GM18519 (cell line): Measurements from ENCODE around the gene FADS6.

Experiments
- ATAC-seq: cut with Tn5 transposase; IDR thresholded peaks from one replicate; pipeline ENCODE4 v1.9.1; 2021; ENCODE audit warnings: mild to moderate bottlenecking, moderate library complexity; ENCODE audit not compliant: unreplicated experiment, low FRiP score

The FADS6 gene, protein sequence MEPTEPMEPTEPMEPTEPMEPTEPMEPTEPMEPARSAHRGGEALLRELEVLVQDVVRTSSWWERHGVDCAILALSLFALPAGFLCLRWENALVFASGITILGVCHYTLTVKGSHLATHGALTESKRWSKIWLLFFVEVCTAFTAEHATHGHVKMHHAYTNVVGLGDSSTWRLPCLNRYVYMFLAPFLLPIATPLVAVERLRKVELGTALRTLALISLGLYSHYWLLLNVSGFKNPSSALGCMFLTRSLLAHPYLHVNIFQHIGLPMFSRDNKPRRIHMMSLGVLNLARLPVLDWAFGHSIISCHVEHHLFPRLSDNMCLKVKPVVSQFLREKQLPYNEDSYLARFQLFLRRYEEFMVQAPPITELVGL

DNA sequence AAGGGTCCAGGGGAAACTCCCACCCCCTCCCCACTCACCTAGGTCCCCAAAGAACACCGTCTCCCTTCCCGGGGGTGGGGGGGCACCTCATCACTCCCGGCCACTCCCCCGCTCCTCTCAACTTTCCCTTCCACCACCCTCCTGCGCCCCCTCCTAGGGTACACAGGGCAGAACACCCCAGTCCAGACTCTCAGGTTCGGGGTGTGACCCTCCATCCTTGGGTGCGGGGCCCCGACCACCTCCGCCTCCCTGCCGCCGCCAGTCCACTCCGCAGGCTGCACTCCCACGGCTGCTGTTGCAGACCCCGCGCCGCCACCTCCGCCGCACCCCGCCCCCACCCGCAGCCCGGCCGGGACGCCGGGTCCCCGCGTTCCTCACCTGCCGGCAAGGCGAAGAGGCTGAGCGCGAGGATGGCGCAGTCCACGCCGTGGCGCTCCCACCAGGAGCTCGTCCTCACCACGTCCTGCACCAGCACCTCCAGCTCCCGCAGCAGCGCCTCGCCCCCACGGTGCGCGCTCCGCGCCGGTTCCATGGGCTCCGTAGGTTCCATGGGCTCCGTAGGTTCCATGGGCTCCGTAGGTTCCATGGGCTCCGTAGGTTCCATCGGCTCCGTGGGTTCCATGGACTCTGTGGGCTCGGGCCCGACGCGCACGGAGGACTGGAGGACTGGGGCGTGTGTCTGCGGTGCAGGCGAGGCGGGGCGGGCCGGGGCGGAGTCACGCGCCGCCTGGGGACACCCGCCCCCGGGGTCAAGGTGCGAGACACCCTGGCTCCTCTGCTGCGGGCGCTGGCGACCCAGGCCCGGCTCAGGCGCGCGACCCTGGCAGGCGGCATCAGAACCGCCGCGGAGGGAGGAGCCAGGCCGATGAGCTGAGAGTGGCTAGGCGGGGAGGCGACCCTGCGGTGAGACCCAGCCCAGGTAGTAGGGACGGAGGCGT is at the start of gene FADS6:
Gene FADS6, minus strand, starts transcription at position 660 of the 938 bp plus-strand sequence. Its CDS starts 38 bp downstream, at position 622.
- ATAC-seq: no peak

DNA sequence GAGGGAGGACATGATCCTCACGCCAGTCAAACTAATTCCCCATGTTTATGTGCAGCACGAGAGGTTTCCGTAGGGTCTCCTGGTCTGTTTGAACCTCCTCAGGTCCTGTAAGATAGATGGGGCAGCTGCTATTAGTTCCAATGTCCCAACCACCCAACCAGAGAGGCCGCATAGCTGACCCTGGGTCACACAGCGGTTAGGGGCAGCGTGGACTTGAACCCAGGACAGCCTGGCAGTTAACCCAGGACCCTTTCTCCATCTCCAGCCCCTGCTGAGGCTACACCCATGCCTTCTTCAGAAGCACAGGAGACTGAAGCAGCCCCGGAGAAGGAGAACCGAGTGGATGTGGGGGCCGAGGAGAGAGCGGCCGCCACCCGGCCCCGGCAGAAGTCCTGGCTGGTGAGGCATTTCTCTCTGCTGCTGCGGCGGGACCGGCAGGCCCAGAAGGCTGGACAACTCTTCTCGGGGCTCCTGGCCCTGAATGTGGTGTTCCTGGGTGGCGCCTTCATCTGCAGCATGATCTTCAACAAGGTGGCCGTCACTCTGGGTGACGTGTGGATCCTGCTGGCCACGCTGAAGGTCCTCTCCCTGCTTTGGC is 47.8 kb upstream of the FADS6 start:
- no peak for ATAC-seq

DNA sequence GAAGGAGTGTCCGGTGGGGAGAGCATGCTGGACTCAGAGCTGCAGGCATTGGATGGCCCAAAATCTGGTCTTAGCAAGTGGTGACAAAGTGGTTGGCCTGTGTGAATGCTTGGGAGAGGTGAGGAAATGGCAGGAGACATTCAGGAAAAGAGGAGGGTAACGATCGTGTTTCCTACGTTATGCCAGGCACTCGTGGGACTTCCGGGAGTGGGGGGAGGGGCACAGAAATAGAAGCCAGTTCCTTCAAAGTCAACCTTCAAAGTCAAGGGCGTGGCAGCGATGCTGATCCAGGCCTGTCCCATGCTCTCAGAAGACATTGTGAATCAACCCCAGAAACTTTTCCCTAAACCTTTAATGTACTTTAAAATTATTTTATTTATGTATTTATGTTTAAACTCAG is 46.1 kb upstream of the FADS6 start:
- no peak for ATAC-seq

DNA sequence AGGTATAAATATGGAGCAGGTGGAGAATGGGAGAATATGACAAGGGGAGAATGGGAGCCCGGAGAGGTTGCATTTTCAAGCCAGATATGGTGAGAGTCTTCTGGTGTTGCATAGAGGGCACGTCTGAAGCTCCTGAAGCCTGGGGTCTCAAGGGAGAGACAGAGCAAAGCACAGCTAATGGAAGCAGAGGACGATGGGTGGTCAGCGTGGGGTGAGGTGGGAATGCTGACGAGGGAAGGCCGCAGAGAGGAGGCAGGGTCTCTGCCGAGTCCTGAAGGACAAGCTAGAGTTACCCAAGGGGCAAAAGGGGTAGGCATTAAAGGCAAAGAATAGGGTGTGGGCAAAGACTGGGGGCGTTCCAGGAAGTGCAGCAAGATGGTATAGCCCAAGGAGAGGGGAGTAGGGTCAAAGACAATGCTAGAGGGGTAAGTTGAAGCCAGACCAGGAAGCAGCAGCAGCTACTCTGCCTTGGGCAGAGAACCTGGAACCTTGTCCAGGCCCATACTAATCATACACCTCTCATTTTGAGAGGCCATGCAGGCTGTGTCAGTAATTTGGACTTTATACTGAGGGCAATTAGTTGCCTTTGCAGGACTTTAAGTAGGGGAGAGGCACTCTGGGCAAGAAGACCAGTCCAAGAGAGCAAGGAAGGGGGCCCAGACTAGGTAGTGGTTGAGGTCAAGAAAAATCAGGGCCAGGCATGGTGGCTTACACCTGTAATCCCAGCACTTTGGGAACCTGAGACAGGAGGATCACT is 44.9 kb upstream of the FADS6 start:
- no peak for ATAC-seq

DNA sequence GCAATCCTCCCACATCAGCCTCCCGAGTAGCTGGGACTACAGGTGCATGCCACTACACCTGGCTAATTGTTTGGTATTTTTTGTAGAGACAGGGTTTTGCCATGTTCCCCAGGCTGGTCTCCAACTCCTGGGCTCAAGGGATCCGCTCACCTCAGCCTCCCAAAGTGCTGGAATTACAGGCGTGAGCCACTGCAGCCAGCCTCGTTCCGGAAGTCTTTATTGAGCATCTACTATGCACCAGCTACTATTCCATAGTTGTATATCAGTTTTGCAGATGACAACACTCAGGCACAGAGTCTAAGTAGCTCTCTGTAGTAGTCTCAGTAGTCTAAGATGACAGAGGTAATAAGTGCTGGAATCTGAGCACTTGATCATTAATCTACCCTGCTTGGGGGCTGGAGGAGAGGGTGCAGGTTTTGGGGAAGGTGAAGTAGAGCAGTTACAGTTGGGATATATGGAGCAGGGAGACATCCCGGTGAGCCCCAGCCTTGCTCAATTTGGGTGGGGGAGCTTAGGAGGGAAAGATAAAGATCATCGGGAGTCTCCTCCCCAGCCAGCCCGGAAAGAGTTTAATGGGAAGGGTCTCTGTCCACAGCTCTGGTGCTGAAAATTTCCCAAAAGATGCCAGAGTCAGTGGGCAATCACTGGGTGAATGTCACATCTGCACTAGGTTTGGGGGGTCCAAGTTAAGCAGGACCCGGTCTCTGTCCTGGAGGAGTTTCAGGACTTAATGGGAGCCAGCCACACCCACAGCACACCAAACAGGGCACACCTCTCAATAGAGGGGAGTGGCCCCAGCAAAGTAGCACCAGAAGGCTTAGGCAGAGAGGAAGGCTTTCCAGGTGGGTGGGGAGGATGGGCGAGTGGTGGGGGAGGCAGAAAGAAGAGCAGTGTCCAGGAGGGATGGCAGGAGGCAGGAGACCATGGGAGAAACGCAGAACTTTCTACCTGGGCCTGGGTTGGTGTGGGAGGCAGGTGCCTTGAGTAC is 43.9 kb upstream of the FADS6 start:
- no peak for ATAC-seq

DNA sequence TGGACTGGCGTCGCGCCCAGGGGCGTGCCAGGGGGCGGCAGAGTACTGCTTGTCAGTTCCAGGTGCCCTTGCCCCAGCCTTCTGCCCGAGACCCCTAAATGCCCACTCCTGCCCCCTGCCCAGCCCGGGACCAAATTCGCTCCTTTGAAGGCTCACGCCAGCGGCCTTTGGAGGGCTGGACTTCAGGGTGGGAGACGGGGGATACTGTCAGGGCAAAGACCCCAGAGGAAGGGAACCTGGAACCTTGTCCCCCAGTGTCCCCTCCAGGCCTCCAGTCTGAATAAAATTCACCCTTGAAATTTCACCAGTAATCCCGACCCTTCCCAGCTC is 43.0 kb upstream of the FADS6 start:
- no peak for ATAC-seq

DNA sequence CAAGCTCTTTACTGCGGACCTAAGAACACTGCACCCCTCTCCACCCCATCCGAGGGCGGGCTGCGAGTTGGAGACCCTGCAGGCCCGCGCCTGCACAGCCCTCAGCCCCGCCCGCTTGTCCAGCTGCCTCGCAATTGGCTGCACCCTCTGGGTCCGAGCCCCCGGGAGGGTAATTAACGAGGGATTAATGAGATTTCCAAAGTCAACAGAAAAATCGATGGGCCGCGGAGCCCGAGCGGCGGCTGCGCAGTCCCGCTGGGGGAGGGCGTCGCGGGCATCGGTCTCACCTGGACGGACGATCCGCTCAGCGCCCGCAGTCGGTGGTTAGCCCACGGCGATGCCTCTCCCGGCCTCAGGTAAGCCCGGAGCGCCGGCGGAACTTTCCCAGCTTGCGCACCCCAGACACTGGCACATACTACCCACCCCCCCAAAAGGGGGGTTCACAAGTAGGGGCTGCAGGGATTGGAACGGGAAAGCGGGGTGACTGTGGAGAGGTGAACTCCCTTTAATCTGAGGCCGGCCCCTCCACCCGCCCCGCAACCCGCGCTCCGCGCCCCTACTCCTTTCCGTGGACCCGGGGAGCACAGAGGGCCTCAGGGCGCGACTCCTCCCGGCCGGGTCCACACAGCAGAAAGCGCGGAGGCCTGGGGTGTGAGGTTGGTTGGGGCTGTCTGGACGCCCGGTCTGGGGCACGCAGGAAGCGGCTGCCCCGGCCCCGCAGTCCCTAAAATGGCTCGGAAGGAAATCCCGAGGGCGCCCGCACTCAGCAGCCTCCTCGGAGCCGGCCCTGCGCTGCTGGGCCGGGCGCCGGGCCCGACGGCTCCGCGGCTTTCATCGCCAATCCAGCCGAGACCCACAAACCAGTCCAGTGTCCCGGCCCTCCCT is 42.4 kb upstream of the FADS6 start, which contains the start of gene OTOP3:
Gene OTOP3, plus strand, starts transcription at position 314 of the 885 bp plus-strand sequence. Its CDS starts 24 bp downstream, at position 338.
- no peak for ATAC-seq

DNA sequence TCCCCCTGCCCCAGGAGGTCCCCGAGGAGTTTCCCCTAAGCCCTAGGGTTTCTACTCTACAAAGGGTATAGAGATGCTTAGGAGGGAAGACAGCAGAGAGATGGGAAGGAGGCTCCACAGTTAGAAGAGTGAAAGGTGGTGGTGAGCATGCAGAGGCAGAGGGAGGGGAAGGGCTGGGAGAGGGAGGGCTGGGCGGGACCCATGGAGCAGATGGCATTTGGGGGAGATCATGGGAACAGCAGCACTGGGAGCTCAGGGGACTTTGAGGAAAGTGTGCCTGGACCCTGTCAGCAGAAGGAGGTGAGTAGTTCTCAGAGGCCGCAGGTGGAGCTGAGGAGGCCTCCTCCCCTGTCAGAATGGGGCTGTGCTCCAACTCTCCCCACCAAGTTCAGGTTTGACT is 41.6 kb upstream of the FADS6 start:
- ATAC-seq: no peak

DNA sequence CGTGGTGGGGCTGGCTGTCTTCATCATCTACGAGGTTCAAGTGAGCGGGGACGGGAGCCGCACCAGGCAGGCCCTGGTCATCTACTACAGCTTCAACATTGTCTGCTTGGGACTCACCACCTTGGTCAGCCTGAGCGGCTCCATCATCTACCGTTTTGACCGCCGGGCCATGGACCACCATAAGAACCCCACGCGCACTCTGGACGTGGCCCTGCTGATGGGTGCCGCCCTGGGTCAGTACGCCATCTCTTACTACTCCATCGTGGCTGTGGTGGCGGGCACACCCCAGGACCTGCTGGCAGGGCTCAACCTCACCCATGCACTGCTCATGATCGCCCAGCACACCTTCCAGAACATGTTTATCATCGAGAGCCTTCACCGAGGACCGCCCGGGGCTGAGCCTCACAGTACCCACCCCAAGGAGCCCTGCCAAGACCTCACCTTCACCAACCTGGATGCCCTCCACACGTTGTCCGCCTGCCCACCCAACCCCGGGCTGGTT is 37.2 kb upstream of the FADS6 start:
- no peak for ATAC-seq

DNA sequence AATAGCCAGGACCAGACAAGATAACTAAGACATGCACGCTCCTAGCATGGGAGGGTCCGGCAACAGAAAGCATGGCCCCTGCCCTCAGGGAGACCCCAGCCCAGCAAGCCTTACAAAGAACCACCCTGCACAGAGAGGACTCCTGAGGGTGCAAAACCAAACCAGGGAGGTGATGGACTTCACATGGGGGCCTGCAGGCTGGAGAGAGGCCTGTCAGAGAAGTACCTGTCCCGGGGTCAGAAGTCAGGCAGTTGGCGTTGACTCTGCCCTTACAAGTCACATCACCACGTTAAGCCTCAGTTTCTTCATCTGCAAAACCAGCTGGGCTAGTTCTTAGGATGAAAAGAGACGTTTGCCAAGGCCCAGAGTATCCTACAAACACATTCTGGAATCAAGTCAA is 35.4 kb upstream of the FADS6 start:
- no peak for ATAC-seq

DNA sequence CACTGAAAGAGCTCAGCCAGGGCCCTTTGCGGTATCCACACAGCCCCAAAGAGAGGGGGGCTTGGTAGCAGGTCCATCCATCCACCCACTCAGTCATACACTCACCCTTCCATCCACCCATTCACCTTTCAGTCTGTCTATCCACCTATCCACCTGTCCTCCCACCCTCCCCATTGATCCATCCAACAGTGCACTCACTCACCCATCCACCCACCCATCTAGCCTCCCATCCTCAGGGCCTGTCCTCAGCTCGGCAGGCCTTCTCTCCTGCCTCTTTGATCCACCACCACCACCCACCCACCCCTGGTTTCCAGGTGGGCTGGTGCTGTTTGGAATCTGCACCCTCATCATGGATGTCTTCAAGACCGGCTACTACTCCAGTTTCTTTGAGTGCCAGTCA is 31.8 kb upstream of the FADS6 start:
- ATAC-seq: no peak

DNA sequence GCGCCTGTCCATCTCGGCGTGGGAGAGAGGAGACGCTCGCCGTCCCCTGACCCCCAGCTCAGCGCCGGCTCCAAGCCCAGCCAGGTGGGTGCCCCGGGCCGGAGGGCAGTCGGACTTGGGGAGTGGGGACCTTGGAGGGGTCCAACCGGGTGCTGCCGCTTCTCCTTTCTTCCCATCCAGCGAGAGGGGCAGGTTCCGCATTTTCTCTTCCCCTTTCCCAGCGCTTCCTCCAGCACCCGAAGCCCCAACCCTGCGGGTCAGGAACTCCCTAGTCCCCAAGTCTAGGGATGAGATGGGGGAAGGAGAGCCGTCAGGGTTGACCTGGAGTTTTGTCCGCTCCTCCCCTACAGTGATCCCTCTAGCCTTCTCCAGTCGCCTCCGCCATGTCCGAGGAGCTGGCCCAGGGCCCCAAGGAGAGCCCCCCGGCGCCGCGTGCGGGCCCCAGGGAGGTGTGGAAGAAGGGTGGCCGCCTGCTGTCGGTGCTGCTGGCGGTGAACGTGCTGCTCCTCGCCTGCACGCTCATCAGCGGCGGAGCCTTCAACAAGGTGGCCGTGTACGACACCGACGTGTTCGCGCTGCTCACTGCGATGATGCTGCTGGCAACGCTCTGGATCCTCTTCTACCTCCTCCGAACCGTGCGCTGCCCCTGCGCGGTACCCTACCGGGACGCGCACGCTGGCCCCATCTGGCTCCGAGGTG is 31.0 kb upstream of the FADS6 start, which contains the start of gene OTOP2:
Gene OTOP2, plus strand, starts transcription at position 24 of the 699 bp plus-strand sequence. Its CDS starts 360 bp downstream, at position 384.
- ATAC-seq: no peak

DNA sequence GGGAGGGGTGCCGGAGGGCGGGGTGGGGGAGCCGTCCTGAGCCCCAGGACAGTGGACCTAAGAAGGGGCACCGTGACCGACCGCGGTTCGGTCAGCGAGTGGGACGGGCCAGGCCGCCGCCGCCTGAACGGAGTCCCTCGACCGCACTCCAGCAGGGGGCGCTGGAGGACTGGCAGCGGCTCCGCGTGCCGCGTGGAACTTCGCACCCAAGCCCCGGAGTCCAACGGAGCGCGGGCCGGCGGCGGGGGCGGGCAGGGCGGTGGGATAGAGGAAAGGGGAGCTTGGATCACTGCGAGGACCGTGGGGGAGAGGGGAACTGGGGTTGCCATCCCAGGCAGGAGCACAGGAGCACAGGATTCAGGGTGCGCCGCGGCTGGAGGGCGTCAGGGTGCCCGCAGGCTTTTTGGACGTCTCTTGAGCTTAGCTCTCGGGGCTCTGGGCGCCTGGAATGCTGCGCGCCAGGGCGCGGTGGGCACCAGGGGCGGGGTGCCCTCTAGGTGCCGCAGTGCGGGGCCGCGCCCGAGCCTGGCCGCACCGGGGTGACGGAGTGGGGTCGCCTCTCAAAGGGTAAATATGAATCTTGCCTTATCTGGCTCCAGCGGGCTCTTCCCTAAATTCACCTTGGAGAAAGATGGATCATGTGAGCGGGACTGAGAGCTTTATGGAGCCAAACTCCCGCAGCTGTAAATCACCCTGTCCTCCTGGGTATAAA is 30.3 kb upstream of the FADS6 start:
- no peak for ATAC-seq

DNA sequence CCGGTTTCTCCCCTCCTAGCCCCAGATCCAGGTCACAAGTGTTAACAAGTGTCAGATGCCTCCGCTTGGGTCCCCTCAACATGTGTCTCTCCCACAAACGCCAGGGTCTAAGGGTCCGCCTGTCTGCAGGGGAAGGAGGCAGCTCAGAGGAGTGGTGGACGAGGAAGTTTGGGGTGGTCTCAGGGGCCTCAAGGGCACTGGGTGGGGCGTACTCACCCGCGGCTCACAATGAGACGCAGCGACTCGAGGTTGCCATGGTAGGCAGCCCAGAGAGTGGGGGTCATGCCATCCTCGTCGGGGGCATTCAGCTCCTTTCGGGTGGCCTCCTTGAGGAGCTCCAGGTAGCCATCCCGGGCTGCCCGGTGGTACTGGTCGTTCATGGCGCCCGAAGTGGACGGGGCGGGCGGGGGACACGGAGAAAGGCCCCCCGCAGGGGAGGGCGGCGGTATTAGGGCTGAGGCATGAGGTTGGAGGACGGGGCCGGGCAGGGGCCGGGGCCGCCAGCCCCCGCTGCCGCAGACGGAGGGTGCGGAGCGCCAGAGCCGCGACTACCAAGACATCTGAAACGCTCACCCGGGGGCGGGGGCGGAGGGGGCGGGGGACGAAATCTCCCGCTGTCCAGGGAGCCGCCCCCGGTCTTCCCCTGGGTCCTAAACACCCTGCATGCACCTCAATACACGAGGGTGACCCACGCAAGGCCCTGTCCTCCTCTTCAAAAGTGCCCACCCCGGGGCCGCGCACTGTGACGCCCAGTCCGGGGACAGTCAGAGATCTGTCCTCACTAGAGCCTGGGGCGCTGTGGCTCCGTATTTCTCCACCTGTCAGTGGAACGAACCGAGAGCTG is 29.5 kb upstream of the FADS6 start, which contains the start of gene USH1G:
Gene USH1G, minus strand, starts transcription at position 562 of the 844 bp plus-strand sequence. Its CDS starts 182 bp downstream, at position 380.
- no peak for ATAC-seq

DNA sequence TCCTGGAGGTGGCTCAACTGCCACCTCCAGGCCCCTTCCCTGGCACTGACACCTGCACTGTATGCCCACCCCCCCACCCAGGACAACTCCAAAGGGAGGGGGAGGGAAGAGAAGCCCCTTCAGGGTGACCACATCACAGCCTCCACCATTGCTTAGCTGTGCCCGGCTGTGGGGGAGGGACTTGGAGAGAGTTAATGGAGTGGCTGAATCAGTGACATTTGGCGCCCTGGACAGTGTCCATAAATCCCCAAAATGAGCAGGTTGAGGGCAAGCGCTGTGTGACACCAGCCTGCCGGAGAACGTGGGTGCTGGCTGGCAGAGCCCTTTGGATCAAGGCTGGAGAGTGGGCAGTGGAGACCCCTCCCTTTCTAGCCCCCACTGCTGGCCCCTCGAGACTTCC is 28.7 kb upstream of the FADS6 start:
- ATAC-seq: no peak

DNA sequence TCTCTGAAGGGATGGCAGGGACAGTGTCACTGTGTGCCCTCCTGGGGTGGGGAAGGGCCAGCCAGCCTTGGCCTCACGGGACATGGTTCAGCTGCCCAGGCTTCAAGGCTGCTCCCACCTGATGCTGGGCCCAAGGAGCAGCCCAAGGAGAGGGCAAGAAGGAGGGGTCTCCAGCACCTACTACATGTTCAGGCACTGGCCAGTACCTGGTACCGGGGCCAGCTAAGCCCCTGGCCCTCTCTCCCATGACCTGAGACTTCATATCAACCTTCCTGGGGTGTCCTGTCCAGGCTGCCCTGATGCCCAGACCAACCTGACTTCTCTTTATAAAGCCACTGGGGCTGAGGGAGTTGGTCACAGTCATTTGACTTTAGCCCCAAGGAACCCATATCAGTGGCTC is 28.3 kb upstream of the FADS6 start:
- ATAC-seq: no peak
